LHCN-M2 (cell line): Measurements from ENCODE around the gene DNAJC4. TPM values are rescaled to one million over a fixed set of nuclear protein-coding genes. Genes with fewer than 3 reads are reported as not detected.

Source experiments
- DNase-seq: peaks from one replicate; pipeline ENCODE4 v3.0.0-alpha.2; 2012; ENCODE audit warnings: low read depth
- total RNA-seq: library from RNA; depleted of rRNA; stranded (reverse); fragments of >200 nt; gene quantifications from 2 replicates; pipeline ENCODE4 v1.2.3, GENCODE V29; 2014; rRNA removed

The DNAJC4 gene
- total RNA-seq, 1 experiment from 2014 or later = 4.4 TPM

GRCh38 chr11:64275841-64276240 lies 45.5 kb downstream of the DNAJC4 start:
- no peak for DNase-seq

- DNase-seq = no peak
These were observed 46.5 kb downstream of the DNAJC4 start for GRCh38 chr11:64276653-64277431.

GRCh38 chr11:64278576-64279190 lies 48.3 kb downstream of the DNAJC4 start:
- DNase-seq = no peak

GRCh38 chr11:64281957-64282770 lies 51.8 kb downstream of the DNAJC4 start:
- DNase-seq = no peak

- DNase-seq = no peak
These were observed 52.7 kb downstream of the DNAJC4 start for GRCh38 chr11:64283092-64283491.

Other genes starting within 250 kb of the DNAJC4 start
- gene OTUB1, start 244.1 kb upstream of the DNAJC4 start, total RNA-seq = 47.8 and 62.5 TPM in 2 replicates
- not detected in 2 replicates for gene FLRT1, start 194.6 kb upstream of the DNAJC4 start, total RNA-seq
- 38.0 and 40.8 TPM in 2 replicates for gene MACROD1, start 64.4 kb upstream of the DNAJC4 start, total RNA-seq
- 237 and 248 TPM in 2 replicates for gene STIP1, start 44.4 kb upstream of the DNAJC4 start, total RNA-seq
- 18.4 and 22.8 TPM in 2 replicates for gene FERMT3, start 23.8 kb upstream of the DNAJC4 start, total RNA-seq
- 65.0 and 72.5 TPM in 2 replicates for gene TRPT1, start 4.4 kb upstream of the DNAJC4 start, total RNA-seq
- gene NUDT22, start 4.3 kb upstream of the DNAJC4 start, total RNA-seq = 89.8 and 101 TPM in 2 replicates
- gene VEGFB, start 4.0 kb downstream of the DNAJC4 start, total RNA-seq = 50.2 and 56.9 TPM in 2 replicates
- 77.7 and 80.8 TPM in 2 replicates for gene FKBP2, start 10.5 kb downstream of the DNAJC4 start, total RNA-seq
- 696 and 750 TPM in 2 replicates for gene PPP1R14B, start 16.4 kb downstream of the DNAJC4 start, total RNA-seq
- gene PLCB3, start 21.0 kb downstream of the DNAJC4 start, total RNA-seq = 92.5 and 100 TPM in 2 replicates
- gene BAD, start 54.1 kb downstream of the DNAJC4 start, total RNA-seq = 92.3 and 92.4 TPM in 2 replicates
- gene GPR137, start 55.3 kb downstream of the DNAJC4 start, total RNA-seq = 24.9 and 26.8 TPM in 2 replicates
- gene KCNK4, start 60.8 kb downstream of the DNAJC4 start, total RNA-seq = not detected in 2 replicates
- 0.29 TPM in 1 of 2 replicates, not detected in the other for gene CATSPERZ, start 69.8 kb downstream of the DNAJC4 start, total RNA-seq
- 58.2 and 59.8 TPM in 2 replicates for gene ESRRA, start 75.0 kb downstream of the DNAJC4 start, total RNA-seq
- 261 and 366 TPM in 2 replicates for gene TRMT112, start 87.0 kb downstream of the DNAJC4 start, total RNA-seq
- gene PRDX5, start 87.6 kb downstream of the DNAJC4 start, total RNA-seq = 215 and 240 TPM in 2 replicates
- gene CCDC88B, start 109.7 kb downstream of the DNAJC4 start, total RNA-seq = 0.63 and 0.71 TPM in 2 replicates
- 56.2 and 64.1 TPM in 2 replicates for gene RPS6KA4, start 128.6 kb downstream of the DNAJC4 start, total RNA-seq